GM10266 (cell line): ENCODE data around the gene MAGEB2.

ENCODE experiments used
- DNase-seq: peaks from one replicate; pipeline ENCODE4 v3.0.0; 2012; ENCODE audit errors: extremely low spot score
- CTCF ChIP-seq: IDR thresholded peaks from 2 replicates; pipeline ENCODE4 v1.5.1; 2012; ENCODE audit warnings: mild to moderate bottlenecking, low read depth; ENCODE audit not compliant: control insufficient read depth, insufficient read depth; ENCODE audit errors: missing control alignments

Gene MAGEB2

DNA sequence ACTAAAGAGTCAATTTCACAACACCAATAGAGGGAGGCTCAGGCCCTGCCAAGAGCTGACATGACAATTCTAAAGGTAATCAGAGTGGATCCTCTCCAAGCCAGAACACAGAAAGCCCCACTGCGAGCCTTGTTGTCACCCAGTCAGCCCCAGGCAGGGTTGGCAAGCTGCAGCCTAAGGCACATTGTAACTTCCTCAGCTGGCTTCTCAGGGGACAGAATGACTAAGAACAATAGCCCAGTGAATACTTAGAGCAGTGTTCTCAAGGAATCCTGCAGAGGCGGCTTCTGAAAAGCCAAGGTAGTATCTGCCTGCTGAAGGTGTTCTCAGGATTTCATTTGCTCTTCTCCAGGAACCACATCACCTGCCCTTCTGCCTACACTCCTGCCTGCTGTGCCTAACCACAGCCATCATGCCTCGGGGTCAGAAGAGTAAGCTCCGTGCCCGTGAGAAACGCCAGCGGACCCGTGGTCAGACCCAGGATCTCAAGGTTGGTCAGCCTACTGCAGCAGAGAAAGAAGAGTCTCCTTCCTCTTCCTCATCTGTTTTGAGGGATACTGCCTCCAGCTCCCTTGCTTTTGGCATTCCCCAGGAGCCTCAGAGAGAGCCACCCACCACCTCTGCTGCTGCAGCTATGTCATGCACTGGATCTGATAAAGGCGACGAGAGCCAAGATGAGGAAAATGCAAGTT lies 26.5 kb downstream of the MAGEB2 start, which contains the start of gene MAGEB4:
TSS of gene MAGEB4 (plus strand) at position 277 of the 692 bp plus-strand sequence. CDS start at position 413, 136 bp downstream.
- TF ChIP-seq CTCF = no peak
- DNase-seq = no peak

GRCh38 chrX:30246769-30247489 lies 31.6 kb downstream of the MAGEB2 start, which contains the start of gene MAGEB1:
MAGEB1 (plus strand) TSS chrX:30247146; CDS start chrX:30250494, 3,348 bp downstream.
- no peak for DNase-seq
- no peak for TF ChIP-seq CTCF

DNA sequence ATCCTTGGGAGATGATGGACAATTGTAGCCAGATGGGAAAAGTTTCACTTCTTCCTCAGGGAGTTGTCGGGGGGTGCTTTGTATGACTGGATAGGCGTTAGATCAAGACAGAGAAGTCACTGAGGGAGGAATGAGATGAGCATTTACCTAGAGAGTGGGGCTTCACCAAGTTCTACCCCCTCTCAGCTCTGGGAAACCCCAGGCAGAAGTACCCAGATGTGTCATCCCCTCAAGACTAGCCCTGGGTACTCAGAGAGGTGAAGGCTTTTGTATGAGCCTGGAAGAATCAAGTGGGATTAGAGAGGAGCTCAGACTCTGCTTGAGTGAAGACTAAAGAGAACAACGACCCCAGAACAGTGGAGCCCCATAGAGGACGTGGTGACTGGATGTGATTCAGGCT lies 33.5 kb downstream of the MAGEB2 start:
- TF ChIP-seq CTCF = no peak

DNA sequence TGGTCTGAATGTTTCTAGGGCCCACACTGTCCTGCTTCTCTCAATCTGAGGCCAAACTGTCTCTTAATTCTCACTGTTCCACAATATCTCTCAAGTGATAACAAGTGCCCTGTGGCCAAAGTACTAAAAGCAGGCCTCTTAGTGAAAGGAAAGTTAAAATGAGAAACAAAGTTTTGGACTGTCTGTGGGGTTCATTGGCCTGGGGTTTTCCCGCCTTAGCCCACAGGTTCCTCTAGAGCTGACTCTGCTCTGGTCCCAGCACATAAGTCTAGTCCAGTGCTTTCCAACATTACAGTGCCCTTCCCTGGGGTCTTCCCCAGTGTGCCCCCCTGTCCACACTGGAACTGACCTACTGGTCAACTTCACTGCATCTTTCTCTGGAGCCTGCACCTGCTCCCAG lies 37.9 kb downstream of the MAGEB2 start:
- DNase-seq = peak; percentile 4
- no peak for TF ChIP-seq CTCF

More for the DNA sequence above, 33.5 kb downstream of the MAGEB2 start:
- DNase-seq = peak; percentile 5

GRCh38 chrX:30259927-30260326 lies 44.6 kb downstream of the MAGEB2 start:
- DNase-seq = no peak
- TF ChIP-seq CTCF = no peak

DNA sequence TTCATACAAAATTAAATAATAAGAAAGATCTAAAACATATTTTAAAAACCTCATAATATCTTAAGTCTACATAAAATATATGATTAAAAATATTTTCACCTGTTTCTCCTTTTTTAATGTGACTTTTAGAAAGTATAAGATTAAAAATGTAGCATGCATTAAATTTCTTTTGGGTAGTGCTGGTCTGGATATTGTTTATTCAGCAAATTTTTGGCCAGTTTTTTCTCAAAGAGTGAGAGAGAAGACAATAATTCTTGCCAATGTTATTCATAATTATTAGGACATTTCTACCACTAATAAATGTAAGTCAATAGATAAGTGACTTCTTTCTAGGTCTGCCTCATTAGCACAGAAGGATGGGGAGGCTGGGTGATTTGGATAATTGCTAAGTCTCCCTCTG lies 45.6 kb downstream of the MAGEB2 start:
- no peak for DNase-seq
- no peak for TF ChIP-seq CTCF

DNA sequence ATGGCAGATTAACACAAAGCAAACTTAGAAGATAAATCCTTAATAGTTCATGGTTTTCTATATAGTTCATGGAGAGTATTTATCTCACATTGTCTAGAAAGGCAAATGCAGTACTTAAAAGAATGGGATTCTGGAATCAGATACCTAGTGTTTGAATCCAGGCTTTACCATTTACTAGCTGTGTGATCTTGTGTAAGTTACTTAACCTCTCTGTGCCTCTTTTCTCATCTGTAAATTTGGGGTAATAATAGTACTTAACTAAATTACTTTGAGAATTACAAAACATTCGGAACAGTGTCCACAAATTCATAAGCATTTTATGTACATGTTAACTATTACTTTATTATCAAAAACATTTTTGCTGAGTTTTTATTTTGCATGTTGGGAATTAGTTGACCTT lies 47.4 kb downstream of the MAGEB2 start:
- DNase-seq = no peak
- TF ChIP-seq CTCF = no peak
